Measurements from ENCODE around the gene ICA1.
A peak's percentile ranks its signal among the peaks of the same experiment; 100 is the strongest.
"Not testable (repeated sequence)": the region's sequence is repeated elsewhere in the genome, so short reads cannot be mapped to it uniquely, and the experiment has no call there.

The ICA1 gene

GRCh38 chr7:8094164-8095140, 167.5 kb downstream of the ICA1 start:
- no peak for DNase-seq (ENCODE audit: low spot score)

- peak; percentile 9 for DNase-seq (ENCODE audit: low spot score)
These were observed 169.8 kb downstream of the ICA1 start for GRCh38 chr7:8092140-8092539.

GRCh38 chr7:8089036-8089780, 172.8 kb downstream of the ICA1 start:
- no peak for DNase-seq (ENCODE audit: low spot score)

DNA sequence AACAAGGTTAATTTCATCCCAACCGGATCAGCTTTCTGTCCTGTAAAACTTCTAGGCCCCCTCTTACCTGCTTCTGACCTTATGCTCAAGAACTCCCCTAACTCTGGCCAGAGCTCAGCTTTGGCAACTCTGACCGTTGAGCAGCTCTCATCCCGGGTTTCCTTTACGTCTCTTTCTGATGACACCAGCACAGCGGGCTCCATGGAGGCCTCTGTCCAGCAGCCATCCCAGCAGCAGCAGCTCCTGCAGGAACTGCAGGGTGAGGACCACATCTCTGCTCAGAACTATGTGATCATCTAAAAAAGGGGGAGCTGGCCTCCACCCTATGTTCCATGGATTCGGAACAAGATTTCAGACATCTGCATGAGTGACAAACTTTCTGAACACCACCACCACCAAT, 175.7 kb downstream of the ICA1 start:
- DNase-seq (ENCODE audit: low spot score) = no peak

DNA sequence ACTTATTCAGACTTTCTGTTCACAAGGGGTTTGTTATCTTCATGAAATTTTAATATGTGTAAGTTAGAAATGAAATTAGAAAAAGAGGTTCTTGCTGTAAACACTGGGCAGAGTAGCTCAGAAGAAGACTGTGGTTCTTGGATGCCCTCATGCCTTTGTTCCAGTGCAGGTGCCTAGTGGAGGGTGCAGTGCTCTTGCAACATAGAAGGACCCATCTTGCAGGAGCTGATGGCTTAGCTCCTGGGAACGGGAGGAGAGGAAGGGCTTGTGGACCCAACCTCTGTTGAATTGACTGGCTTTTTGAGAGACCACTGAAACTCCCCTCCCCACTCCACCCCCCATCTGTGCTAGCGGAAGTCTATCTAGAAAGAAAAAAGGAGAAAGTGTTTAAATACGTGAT, 176.5 kb downstream of the ICA1 start:
- DNase-seq (ENCODE audit: low spot score) = no peak

GRCh38 chr7:8084836-8085235, 177.1 kb downstream of the ICA1 start:
- no peak for DNase-seq (ENCODE audit: low spot score)

- no peak for DNase-seq (ENCODE audit: low spot score)
These were observed 179.2 kb downstream of the ICA1 start for GRCh38 chr7:8082762-8083161.

DNA sequence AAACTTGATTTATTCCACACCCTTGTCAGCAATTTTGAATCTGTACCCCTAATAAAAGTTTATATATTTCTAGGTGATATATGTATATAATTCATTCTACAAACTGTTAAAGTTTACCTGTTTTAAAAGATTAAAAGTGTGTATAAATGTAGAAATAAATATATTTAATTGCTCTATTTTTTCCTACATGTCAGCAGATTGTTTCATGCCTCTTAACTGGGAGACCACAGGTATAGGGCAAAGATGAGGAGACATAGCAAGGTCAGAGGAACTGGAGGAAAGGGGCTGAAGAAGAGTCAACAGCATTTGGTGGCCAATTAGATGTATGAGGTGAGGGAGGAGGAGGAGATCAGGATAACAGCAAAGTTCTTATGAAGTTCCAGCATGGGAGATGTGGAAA, 183.5 kb downstream of the ICA1 start:
- DNase-seq (ENCODE audit: low spot score) = no peak

DNA sequence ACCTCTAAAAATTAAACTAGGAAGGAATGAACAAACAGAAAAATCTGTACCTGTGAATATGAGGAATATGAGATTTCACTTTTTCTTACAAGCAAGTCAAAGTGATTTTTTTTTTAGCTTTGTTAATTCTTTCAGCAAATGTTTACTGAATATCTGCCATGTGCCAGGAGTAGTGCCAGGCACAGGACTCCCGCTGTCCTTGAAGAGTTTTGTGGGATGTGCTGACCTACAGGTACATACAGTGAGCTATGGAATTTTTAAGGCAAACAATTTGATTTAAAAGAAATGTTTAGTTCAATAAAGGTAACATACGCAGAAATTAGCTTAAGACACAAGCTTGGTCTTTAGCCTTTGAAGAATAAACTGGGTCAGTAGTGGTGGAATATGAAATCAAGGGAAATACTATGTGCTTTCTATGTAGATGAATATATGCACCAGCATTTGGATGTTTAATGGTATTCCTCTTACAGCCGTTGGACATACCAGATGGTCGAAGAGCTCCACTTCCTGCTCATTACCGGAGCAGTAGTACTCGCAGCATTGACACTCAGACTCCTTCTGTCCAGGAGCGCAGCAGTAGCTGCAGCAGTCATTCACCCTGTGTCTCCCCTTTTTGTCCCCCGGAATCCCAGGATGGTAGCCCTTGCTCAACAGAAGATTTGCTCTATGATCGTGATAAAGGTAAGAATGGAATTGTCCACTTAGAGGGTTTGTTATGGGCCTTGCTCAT, 191.4 kb downstream of the ICA1 start:
- no peak for DNase-seq (ENCODE audit: low spot score)

- no peak for DNase-seq (ENCODE audit: low spot score)
These were observed 192.9 kb downstream of the ICA1 start for GRCh38 chr7:8068892-8069686.

DNA sequence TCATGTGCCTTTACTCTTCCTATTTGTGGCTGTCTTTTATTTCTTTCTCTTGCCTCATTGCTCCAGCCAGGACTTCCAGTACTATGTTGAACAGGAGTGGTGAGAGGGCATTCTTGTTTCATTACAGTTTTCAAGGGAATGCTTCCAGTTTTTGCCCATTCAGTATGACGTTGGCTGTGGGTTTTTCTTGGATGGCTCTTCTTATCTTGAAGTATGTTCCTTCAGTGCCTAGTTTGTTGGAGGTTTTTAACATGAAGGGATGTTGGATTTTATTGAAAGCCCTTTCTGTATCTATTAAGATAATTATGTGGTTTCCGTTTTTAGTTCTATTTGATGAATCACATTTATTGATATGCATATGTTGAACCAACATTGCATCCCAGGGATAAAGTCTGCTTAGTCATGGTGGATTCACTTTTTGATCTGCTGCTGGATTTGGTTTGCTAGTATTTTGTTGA, 196.6 kb downstream of the ICA1 start:
- DNase-seq (ENCODE audit: low spot score) = no peak

- no peak for DNase-seq (ENCODE audit: low spot score)
These were observed 197.1 kb downstream of the ICA1 start for GRCh38 chr7:8064828-8065227.

GRCh38 chr7:8063706-8064297, 198.2 kb downstream of the ICA1 start:
- no peak for DNase-seq (ENCODE audit: low spot score)

GRCh38 chr7:8063300-8063699, 198.7 kb downstream of the ICA1 start:
- not testable (repeated sequence) for DNase-seq (ENCODE audit: low spot score)
